ENCODE data around the gene DPH6.
A peak's percentile ranks its signal among the peaks of the same experiment; 100 is the strongest.

DNA sequence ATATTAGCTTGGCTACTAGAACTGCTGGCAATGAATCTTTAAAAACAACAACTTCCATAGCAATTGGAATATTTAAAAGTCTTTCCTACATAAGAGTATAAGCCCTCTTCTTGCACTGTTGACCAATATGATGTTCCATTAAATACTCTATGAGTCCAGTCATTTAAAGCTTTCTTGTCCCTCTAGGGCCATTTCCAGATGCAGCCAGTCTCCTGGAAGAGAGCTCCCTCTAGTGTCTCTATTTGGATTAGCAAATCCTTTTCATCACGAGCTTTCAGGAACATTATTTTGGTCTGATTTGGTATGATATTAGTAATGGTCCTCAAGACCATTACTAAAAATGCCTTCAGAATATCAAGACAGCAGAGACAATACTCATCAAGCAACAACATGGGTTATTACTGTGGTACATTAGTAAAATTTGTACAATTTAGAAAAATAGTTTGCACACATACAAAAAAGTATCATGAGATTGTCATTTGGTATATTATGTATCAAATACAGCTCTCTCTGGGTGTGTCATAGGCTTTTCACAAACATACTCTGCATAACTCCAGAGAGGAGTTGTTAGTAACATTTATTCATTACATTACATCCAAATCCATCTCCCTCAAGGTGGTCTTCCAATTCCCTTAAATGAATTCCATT, 101.3 kb downstream of the DPH6 start:
- TF ChIP-seq, protein P1, sequence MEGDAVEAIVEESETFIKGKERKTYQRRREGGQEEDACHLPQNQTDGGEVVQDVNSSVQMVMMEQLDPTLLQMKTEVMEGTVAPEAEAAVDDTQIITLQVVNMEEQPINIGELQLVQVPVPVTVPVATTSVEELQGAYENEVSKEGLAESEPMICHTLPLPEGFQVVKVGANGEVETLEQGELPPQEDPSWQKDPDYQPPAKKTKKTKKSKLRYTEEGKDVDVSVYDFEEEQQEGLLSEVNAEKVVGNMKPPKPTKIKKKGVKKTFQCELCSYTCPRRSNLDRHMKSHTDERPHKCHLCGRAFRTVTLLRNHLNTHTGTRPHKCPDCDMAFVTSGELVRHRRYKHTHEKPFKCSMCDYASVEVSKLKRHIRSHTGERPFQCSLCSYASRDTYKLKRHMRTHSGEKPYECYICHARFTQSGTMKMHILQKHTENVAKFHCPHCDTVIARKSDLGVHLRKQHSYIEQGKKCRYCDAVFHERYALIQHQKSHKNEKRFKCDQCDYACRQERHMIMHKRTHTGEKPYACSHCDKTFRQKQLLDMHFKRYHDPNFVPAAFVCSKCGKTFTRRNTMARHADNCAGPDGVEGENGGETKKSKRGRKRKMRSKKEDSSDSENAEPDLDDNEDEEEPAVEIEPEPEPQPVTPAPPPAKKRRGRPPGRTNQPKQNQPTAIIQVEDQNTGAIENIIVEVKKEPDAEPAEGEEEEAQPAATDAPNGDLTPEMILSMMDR (IDR thresholded peaks at IDR 0.05), result peak; percentile 98
- TF ChIP-seq EZH2 (IDR thresholded peaks at IDR 0.05), result no peak
- TF ChIP-seq EZH2phosphoT487 (IDR thresholded peaks at IDR 0.05), result no peak
